PC-9 (cell line): Measurements from ENCODE around the gene CD74. TPM values are rescaled to one million over a fixed set of nuclear protein-coding genes. Genes with fewer than 3 reads are reported as not detected.

Experiments used
- BruUV-seq: library from RNA; stranded (reverse); fragments of 400-500 nt; replicated peaks from 2 replicates; lab custom pipeline; 2021; lab: Mats Ljungman, UMichigan
- CTCF ChIA-PET: fragments of 300-600 bp; sonication (Branson Sonifier 250); formaldehyde crosslinking; loops from one replicate; lab custom pipeline; 2022; ENCODE audit warnings: antibody characterized with exemption; lab: Charles Lee
- POLR2A ChIA-PET: fragments of 300-600 bp; sonication (Branson Sonifier 250); formaldehyde crosslinking; loops from one replicate; lab custom pipeline; 2022; ENCODE audit warnings: antibody characterized with exemption; ENCODE audit not compliant: unreplicated experiment; lab: Charles Lee
- DNase-seq, 2 experiments: peaks; one replicate each; pipeline versions ENCODE4 v3.0.0 to v3.0.0-alpha.2; 2015 to 2022; ENCODE audit warnings: mixed read lengths in 1 of 2
- H2AFZ ChIP-seq: fragments of 200-600 bp; sonication (generic); 2 replicates; pipeline ENCODE4 v1.8.1; 2017; ENCODE audit warnings: antibody characterized with exemption
- H3F3A ChIP-seq: fragments of 200-600 bp; sonication (generic); 2 replicates; pipeline ENCODE4 v1.8.1; 2017; ENCODE audit warnings: antibody characterized with exemption, mild to moderate bottlenecking, low read depth; ENCODE audit not compliant: insufficient read depth
- H3K27ac ChIP-seq: fragments of 200-600 bp; sonication (generic); 2 replicates; pipeline ENCODE4 v1.6.1; 2016; ENCODE audit warnings: mixed run types
- H3K27me3 ChIP-seq: fragments of 200-600 bp; sonication (generic); 2 replicates; pipeline ENCODE4 v1.6.1; 2016; ENCODE audit warnings: low read depth, mixed run types; ENCODE audit not compliant: insufficient read depth
- H3K36me3 ChIP-seq: fragments of 200-600 bp; sonication (generic); 2 replicates; pipeline ENCODE4 v1.6.1; 2016; ENCODE audit warnings: low read depth, mixed run types
- H3K4me1 ChIP-seq: fragments of 200-600 bp; sonication (generic); replicated peaks from 2 replicates; pipeline ENCODE4 v1.6.1; 2016; ENCODE audit warnings: mixed run types; ENCODE audit not compliant: insufficient read depth
- H3K4me2 ChIP-seq: fragments of 200-600 bp; sonication (generic); 2 replicates; pipeline ENCODE4 v1.6.1; 2017; ENCODE audit warnings: mixed run types
- H3K4me3 ChIP-seq: fragments of 200-600 bp; sonication (generic); 2 replicates; pipeline ENCODE4 v1.6.1; 2016; ENCODE audit warnings: mixed run types
- H3K79me2 ChIP-seq: fragments of 200-600 bp; sonication (generic); 2 replicates; pipeline ENCODE4 v1.6.1; 2017; ENCODE audit warnings: low read depth, mixed run types
- H3K9me2 ChIP-seq: fragments of 200-600 bp; sonication (generic); 2 replicates; pipeline ENCODE4 v1.8.1; 2017; ENCODE audit warnings: mild to moderate bottlenecking; ENCODE audit not compliant: insufficient read depth
- H3K9me3 ChIP-seq: fragments of 200-600 bp; sonication (generic); 2 replicates; pipeline ENCODE4 v1.8.1; 2016; ENCODE audit warnings: low read depth; ENCODE audit not compliant: insufficient read depth
- H4K20me1 ChIP-seq: fragments of 200-600 bp; sonication (generic); 2 replicates; pipeline ENCODE4 v1.8.1; 2017; ENCODE audit not compliant: insufficient read depth
- EZH2 ChIP-seq: fragments of 200-600 bp; sonication (generic); IDR thresholded peaks from 2 replicates; pipeline ENCODE4 v1.8.0; 2017; ENCODE audit warnings: antibody characterized with exemption, low read depth
- intact Hi-C: fragments of 100-400 bp; cut with micrococcal nuclease; formaldehyde crosslinking; loops from one replicate; pipeline ENCODE4 v1.10.0; 2022; ENCODE audit not compliant: unreplicated experiment
- total RNA-seq: library from RNA; stranded (reverse); gene quantifications from 2 replicates; pipeline ENCODE4 v1.2.3, GENCODE V29; 2021
- TF ChIP-seq, protein P1 (sequence below): fragments of 200-600 bp; sonication (generic); conservative IDR thresholded peaks from 2 replicates; pipeline ENCODE4 v1.6.1; 2017; ENCODE audit warnings: mixed run types, antibody characterized with exemption, mild to moderate bottlenecking, moderate library complexity

CD74 gene
- total RNA-seq, 1 experiment from 2014 or later: 52.0 TPM

DNA sequence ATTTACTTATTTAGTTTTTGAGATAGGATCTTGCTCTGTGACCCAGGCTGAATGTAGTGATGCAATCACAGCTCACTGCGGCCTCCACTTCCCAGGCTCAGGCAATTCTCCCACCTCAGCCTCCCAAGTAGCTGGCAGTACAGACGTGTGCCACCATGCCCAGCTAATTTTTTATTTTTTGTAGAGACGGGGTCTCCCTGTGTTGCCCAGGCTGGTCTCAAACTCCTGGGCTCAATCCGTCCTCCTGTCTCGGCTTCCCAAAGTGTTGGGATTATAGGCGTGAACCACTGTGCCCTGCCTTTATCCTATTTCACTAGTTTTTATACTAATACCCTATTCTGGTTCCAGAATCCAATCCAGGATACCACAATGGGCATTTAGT is 30.0 kb upstream of the CD74 start:
- Histone ChIP-seq H3K9me3 (no peaks in the 10 kb centered on the region), H4K20me1 (peaks cover 63% of the 10 kb centered on the region), H2AFZ (no peak overlapping the region), H3K79me2 (peaks cover 17% of the 10 kb centered on the region), H3K27ac (no peak overlapping the region), H3K4me3 (no peak overlapping the region), H3K27me3 (no peaks in the 10 kb centered on the region), H3F3A (peaks cover 83% of the 10 kb centered on the region), H3K4me2 (no peak overlapping the region), H3K4me1 (peaks cover 7% of the 10 kb centered on the region), H3K9me2 (no peaks in the 10 kb centered on the region), H3K36me3 (peaks cover 41% of the 10 kb centered on the region)
- ChIA-PET POLR2A (interaction anchor here (0.6 kb wide), 3 partner anchors 64 to 164 kb away, joined by 3 read pairs; no protein-coding TSS in a partner anchor), CTCF (no interaction called here)
- no peak for DNase-seq
- intact Hi-C loops: no loop called here
- BruUV-seq: no TSS peak
- TF ChIP-seq EZH2: no peak
- TF ChIP-seq, protein P1, sequence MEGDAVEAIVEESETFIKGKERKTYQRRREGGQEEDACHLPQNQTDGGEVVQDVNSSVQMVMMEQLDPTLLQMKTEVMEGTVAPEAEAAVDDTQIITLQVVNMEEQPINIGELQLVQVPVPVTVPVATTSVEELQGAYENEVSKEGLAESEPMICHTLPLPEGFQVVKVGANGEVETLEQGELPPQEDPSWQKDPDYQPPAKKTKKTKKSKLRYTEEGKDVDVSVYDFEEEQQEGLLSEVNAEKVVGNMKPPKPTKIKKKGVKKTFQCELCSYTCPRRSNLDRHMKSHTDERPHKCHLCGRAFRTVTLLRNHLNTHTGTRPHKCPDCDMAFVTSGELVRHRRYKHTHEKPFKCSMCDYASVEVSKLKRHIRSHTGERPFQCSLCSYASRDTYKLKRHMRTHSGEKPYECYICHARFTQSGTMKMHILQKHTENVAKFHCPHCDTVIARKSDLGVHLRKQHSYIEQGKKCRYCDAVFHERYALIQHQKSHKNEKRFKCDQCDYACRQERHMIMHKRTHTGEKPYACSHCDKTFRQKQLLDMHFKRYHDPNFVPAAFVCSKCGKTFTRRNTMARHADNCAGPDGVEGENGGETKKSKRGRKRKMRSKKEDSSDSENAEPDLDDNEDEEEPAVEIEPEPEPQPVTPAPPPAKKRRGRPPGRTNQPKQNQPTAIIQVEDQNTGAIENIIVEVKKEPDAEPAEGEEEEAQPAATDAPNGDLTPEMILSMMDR: no peak

DNA sequence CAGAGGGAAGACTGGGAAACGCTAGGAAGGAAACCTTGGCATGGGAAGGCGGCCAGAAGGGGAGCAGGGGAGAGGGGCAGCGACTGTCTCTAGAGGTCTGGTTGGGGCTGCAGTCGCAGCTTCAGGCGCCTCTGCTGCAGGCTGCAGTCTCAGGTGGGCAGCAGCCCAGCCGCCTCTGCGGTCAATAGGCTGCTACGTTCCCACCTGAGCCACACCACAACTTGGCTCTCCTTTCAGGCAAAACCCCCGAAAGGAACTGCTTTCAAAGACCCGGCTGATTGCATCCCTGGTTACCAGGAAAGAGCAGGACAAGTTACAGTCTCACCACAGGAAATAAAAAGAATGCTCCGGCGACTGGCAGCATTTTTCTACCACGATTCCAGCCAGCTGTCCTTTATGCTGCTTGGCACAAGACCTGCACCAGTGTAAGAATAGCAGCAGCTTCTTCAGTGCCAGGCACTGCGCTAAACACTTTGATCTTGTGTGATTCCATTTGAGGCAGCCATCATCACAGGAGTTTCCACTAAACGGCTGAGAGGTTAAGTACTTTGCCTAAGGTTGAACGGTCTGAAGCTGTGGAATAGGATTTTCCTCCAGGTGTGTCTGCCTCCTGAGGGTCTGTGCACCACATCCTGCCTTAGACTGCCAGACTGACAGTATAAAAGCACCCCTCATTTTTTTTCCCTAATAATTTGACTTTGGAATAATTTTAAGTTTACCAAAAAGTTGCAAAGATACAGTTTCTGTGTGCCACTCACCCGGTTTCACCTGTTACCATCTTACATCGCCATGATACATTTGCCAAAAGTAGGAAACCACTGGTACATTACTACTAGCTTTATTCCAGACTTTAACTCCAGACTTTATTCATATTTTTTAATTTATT is 29.3 kb upstream of the CD74 start:
- H3F3A ChIP-seq: peaks cover 80% of the 10 kb centered on the region
- POLR2A ChIA-PET: interaction anchor here (0.6 kb wide), 3 partner anchors 65 to 163 kb away, joined by 3 read pairs; no protein-coding TSS in a partner anchor
- intact Hi-C loops: no loop called here
- no TSS peak for BruUV-seq
- CTCF ChIA-PET: no interaction called here
- peaks cover 35% of the 10 kb centered on the region for H3K36me3 ChIP-seq
- H3K9me3 ChIP-seq: no peaks in the 10 kb centered on the region
- peaks cover 11% of the 10 kb centered on the region for H3K79me2 ChIP-seq
- no peak overlapping the region for H3K4me3 ChIP-seq
- H4K20me1 ChIP-seq: peaks cover 57% of the 10 kb centered on the region
- no peaks in the 10 kb centered on the region for H3K9me2 ChIP-seq
- DNase-seq: no peak
- no peak overlapping the region for H3K27ac ChIP-seq
- TF ChIP-seq EZH2: no peak
- TF ChIP-seq, protein P1: no peak
- H3K27me3 ChIP-seq: no peaks in the 10 kb centered on the region
- H2AFZ ChIP-seq: no peak overlapping the region
- H3K4me1 ChIP-seq: peaks cover under 1% of the 10 kb centered on the region; the same call in 1 of the 2 replicates
- H3K4me2 ChIP-seq: no peak overlapping the region

DNA sequence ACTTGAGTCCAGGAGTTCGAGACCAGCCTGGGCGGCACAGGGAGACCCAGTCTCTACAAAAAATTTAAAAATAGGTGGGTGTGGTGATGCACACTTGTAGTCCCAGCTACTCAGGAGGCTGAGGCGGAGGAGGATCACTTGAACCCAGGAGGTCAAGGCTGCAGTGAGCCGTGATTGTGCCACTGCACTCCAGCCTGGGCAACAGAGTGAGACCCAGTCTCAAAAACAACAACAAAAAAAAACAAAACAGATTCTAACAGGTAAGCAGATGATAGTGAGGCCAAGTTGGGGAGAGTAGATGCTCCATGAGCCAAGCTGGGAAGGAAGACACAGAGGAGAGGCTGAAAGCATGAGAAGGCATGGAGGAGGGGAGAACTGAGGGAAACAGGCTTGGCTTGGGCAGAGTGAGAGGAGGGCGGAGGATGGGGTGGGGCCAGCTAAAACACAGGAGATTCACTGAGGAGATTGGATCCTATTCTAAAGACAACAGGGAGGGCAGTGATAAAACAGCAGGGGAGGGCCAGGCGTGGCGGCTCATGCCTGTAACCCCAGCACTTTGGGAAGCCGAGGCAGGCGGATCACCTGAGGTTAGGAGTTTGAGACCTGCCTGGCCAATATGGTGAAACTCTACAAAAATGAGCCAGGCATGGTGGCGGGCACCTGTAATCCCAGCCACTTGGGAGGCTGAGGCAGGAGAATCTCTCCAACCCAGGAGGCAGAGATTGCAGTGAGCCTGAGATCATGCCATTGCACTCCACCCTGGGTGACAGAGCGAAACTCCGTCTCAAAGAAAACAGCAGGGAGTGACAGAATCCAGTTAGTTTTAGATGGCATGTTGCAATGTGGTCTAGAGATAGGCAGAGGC is 28.5 kb upstream of the CD74 start:
- no peaks in the 10 kb centered on the region for H3K9me2 ChIP-seq
- peaks cover 2% of the 10 kb centered on the region for H3K79me2 ChIP-seq
- TF ChIP-seq, protein P1: no peak
- H3K4me3 ChIP-seq: no peak overlapping the region
- peaks cover 26% of the 10 kb centered on the region for H3K36me3 ChIP-seq
- H3K9me3 ChIP-seq: no peaks in the 10 kb centered on the region
- DNase-seq: no peak
- no peaks in the 10 kb centered on the region for H3K27me3 ChIP-seq
- no peak overlapping the region for H3K4me2 ChIP-seq
- no peaks in the 10 kb centered on the region for H3K4me1 ChIP-seq
- H3F3A ChIP-seq: peaks cover 72% of the 10 kb centered on the region
- POLR2A ChIA-PET: no interaction called here
- CTCF ChIA-PET: no interaction called here
- H3K27ac ChIP-seq: no peak overlapping the region
- BruUV-seq: no TSS peak
- intact Hi-C loops: no loop called here
- no peak overlapping the region for H2AFZ ChIP-seq
- H4K20me1 ChIP-seq: peaks cover 48% of the 10 kb centered on the region
